Measurements from ENCODE around the gene FCER2.
"Not testable (repeated sequence)": the region's sequence is repeated elsewhere in the genome, so short reads cannot be mapped to it uniquely, and the experiment has no call there.

FCER2 gene

DNA sequence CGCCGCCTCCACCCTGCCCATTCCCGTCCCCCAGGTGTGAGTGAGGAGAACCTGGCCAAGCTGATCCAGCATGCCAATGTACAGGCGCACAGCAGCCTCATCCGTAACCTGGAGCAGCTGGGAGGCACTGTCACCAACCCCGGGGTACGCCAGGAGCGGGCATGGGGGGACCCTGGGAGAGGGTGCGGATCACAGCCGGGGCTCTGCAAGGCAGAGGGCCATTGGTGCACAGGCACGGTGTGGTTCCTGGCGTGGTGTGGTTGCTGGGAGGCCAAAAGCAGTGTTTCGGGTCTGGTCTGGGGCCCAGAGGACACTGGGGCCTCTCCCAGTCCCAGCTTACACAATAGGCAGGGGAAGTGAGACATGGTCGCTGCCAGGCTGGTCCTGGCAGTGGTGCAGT, 56.8 kb downstream of the FCER2 start:
- TF ChIP-seq, protein P1, sequence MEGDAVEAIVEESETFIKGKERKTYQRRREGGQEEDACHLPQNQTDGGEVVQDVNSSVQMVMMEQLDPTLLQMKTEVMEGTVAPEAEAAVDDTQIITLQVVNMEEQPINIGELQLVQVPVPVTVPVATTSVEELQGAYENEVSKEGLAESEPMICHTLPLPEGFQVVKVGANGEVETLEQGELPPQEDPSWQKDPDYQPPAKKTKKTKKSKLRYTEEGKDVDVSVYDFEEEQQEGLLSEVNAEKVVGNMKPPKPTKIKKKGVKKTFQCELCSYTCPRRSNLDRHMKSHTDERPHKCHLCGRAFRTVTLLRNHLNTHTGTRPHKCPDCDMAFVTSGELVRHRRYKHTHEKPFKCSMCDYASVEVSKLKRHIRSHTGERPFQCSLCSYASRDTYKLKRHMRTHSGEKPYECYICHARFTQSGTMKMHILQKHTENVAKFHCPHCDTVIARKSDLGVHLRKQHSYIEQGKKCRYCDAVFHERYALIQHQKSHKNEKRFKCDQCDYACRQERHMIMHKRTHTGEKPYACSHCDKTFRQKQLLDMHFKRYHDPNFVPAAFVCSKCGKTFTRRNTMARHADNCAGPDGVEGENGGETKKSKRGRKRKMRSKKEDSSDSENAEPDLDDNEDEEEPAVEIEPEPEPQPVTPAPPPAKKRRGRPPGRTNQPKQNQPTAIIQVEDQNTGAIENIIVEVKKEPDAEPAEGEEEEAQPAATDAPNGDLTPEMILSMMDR (IDR thresholded peaks at IDR 0.05; ENCODE audit: low read depth, low read length) = no peak
- no peak for DNase-seq (ENCODE audit: extremely low read depth, low read depth)

DNA sequence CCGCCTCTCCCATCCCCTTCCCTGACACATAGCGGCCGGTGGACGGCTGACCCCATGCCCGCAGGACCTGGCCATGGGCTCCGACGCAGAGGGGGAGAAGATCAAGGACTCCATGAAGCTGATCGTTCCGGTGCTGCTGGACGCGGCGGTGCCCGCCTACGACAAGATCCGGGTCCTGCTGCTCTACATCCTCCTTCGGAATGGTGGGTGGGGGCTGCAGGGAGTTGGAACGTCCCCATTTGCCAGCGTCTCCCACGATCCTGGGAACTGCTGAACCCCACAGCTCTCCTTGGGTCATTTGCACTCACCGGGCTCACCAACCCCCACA, 57.4 kb downstream of the FCER2 start:
- TF ChIP-seq, protein P1 (IDR thresholded peaks at IDR 0.05; ENCODE audit: low read depth, low read length) = no peak
- DNase-seq (ENCODE audit: extremely low read depth, low read depth) = no peak

DNA sequence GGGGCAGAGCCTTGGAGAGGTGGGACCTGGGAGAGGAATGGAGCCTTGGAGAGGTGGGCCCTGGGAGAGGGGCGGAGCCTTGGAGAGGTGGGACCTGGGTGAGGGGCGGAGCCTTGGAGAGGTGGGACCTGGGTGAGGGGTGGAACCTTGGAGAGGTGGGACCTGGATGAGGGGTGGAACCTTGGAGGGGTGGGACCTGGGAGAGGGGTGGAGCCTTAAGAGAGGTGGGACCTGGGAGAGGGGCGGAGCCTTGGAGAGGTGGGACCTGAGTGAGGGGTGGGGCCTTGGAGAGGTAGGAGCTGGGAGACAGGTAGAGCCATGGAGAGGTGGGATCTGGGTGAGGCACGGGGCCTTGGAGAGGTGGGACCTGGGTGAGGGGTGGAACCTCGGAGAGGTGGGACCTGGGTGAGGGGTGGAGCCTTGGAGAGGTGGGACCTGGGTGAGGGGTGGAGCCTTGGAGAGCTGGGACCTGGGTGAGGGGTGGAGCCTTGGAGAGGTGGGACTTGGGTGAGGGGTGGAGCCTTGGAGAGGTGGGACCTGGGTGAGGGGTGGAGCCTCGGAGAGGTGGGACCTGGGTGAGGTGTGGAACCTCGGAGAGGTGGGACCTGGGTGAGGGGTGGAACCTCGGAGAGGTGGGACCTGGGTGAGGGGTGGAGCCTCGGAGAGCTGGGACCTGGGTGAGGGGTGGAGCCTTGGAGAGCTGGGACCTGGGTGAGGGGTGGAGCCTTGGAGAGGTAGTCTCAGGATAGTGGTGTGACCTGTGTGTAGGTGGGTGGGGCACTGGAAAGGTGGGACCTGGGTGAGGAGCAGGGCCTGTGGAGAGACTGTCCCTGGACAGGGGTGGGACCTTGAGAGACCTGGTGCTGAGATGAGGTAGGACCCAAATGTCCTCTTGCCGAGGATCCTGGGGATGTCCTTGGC, 58.0 kb downstream of the FCER2 start:
- not testable (repeated sequence) for DNase-seq (ENCODE audit: extremely low read depth, low read depth)

DNA sequence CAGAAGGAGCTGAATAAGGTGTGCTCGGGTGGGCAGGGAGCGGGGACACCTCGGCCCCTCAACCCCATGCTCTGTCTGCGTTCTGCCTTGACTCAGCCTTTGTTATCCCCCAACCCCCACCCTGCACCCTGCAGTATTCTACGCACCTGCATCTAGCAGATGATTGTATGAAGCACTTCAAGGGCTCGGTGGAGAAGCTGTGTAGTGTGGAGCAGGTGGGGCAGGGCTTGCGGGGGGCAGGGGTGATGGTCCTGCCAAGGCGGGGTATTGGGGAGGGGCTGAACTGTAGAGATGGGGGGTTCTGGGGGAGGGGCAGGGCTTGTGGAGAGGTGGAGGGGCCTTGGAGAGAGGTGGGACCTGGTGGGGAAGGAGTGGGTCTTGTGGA, 58.9 kb downstream of the FCER2 start:
- TF ChIP-seq, protein P1 (IDR thresholded peaks at IDR 0.05; ENCODE audit: low read depth, low read length) = no peak
- no peak for DNase-seq (ENCODE audit: extremely low read depth, low read depth)

DNA sequence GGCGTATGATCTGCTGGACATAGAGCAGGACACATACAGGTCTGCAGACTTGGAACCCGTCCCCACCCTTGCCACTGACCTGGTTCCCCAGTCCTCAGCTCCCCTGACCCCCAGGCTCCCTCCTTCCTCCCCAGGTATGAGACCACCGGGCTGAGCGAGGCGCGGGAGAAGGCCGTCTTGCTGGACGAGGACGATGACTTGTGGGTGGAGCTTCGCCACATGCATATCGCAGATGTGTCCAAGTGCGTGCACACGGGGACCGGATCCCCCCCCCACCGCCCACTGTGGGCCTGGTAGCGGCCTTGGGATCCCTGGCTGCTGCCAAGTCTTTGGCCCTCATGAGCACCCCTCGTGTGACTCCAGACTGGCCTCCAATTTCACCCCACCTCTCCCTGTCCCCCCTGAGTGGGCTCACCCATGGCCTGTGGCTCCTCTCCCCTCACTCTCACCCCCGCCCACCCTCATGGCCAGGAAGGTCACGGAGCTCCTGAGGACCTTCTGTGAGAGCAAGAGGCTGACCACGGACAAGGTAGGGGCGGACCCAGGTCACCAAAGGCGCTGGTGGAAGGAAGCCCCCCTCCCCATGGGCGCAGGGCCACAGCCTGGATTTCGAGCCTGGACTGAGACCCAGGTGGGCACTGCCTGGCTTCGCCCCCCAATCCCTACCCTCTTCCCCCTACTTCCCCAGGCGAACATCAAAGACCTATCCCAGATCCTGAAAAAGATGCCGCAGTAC, 59.5 kb downstream of the FCER2 start:
- TF ChIP-seq, protein P1 (IDR thresholded peaks at IDR 0.05; ENCODE audit: low read depth, low read length) = no peak
- no peak for DNase-seq (ENCODE audit: extremely low read depth, low read depth)

DNA sequence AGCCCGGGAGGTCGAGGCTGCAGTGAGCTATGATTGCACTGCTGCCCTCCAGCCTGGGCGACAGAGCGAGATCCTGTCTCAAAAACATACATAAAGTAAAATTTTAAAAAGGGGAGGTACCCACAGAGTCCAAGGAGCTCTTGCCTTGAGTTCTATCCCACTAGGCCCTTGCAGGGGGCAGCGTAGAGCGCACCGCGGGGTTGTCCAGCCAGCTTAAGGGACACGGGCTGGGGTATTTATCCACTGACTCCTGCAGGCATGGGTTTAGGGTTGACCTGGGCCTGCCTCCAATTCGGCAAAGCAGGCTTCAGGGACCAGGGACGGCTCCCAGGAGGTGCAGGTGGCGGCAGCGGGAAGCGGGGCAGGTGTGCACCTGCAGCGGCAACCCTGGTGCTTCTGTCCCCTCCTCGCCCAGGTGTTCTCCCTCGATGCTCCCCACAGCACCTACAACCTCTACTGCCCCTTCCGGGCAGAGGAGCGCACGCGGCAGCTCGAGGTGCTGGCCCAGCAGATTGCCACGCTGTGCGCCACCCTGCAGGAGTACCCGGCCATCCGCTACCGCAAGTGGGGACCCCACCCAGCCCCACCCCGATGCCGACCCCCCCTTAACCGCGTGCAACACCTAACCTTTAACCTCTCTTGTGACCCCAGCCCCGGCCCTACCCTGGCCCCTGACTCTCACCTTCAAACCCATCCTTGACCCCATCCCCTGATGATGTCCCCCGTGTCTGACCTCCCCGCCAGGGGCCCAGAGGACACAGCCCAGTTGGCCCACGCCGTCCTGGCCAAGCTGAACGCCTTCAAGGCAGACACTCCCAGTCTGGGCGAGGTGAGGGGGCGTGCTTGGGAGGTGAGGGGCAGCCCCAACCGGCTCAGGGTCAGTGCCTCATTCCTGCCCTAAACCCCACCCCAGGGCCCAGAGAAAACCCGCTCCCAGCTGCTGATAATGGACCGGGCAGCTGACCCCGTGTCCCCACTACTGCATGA, 60.3 kb downstream of the FCER2 start:
- DNase-seq (ENCODE audit: extremely low read depth, low read depth) = no peak
- TF ChIP-seq, protein P1 (IDR thresholded peaks at IDR 0.05; ENCODE audit: low read depth, low read length) = no peak

DNA sequence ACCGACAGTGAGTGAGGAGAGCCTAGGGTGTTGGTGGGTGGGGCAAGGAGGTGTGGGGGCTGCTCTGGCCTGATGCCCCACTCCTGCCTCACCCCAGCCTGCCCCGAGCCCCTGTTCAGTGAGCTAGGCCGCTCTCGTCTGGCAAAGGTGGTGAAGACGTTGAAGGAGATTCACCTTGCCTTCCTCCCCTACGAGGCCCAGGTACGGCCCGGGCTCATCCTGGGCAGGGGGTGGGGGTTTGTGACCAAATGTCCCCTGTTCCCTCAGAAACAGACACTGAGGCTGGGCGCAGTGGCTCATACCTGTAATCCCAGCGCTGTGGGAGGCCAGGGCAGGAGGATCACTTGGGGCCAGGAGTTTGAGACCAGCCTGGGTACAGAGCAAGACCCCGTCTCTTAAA, 61.1 kb downstream of the FCER2 start:
- TF ChIP-seq, protein P1 (IDR thresholded peaks at IDR 0.05; ENCODE audit: low read depth, low read length) = no peak
- DNase-seq (ENCODE audit: extremely low read depth, low read depth) = no peak
